Measurements from ENCODE around the gene ZSCAN22.

ZSCAN22 gene

GRCh38 chr19:58379246-58379645 lies 52.5 kb downstream of the ZSCAN22 start:
- DNase-seq, result no peak

- DNase-seq, result no peak
Observed at GRCh38 chr19:58380037-58380661, 53.4 kb downstream of the ZSCAN22 start.

GRCh38 chr19:58380662-58381459 lies 54.1 kb downstream of the ZSCAN22 start, which contains the start of gene ZNF837:
ZNF837 (minus strand) TSS chr19:58381030; CDS start chr19:58369332, 11,698 bp downstream.
- DNase-seq, result peak; percentile 99

GRCh38 chr19:58381460-58382212 lies 54.8 kb downstream of the ZSCAN22 start:
- DNase-seq, result no peak

- DNase-seq, result no peak
Observed at GRCh38 chr19:58382997-58383603, 56.3 kb downstream of the ZSCAN22 start.

GRCh38 chr19:58385313-58385890 lies 58.6 kb downstream of the ZSCAN22 start:
- DNase-seq, result no peak

- no peak for DNase-seq
Observed at GRCh38 chr19:58385891-58386575, 59.2 kb downstream of the ZSCAN22 start.

GRCh38 chr19:58386576-58387337 lies 60.0 kb downstream of the ZSCAN22 start, which contains the start of gene RPS5:
RPS5 (plus strand) TSS chr19:58387269; CDS start chr19:58388138, 869 bp downstream.
- DNase-seq, result peak; percentile 98

GRCh38 chr19:58387338-58388174 lies 60.8 kb downstream of the ZSCAN22 start:
- DNase-seq, result no peak

- no peak for DNase-seq
Observed at GRCh38 chr19:58388175-58388526, 61.4 kb downstream of the ZSCAN22 start.

All from NCI-H774 (cell line).